GM23338 (cell line): ENCODE data around the gene COTL1. TPM values are rescaled to one million over a fixed set of nuclear protein-coding genes. Genes with fewer than 3 reads are reported as not detected.

ENCODE experiments used
- ATAC-seq: fragments of 200-7000 bp; cut with Tn5 transposase; 3 replicates; pipeline ENCODE4 v1.9.1; 2020
- DNase-seq: peaks from one replicate; pipeline ENCODE4 v3.0.0-alpha.2; 2015; ENCODE audit warnings: low spot score
- H2AFZ ChIP-seq: fragments of 200-600 bp; sonication (generic); 2 replicates; pipeline ENCODE4 v1.8.0; 2016; ENCODE audit warnings: antibody characterized with exemption, mild to moderate bottlenecking, moderate library complexity
- H3F3A ChIP-seq: fragments of 200-600 bp; sonication (generic); replicated peaks from 2 replicates; pipeline ENCODE4 v1.8.0; 2017; ENCODE audit warnings: antibody characterized with exemption, mixed run types, low read depth
- H3K27ac ChIP-seq: fragments of 200-600 bp; sonication (generic); 2 replicates; pipeline ENCODE4 v1.6.1; 2016; ENCODE audit warnings: low read depth
- H3K27me3 ChIP-seq: fragments of 200-600 bp; sonication (generic); 2 replicates; pipeline ENCODE4 v1.8.0; 2016; ENCODE audit warnings: mild to moderate bottlenecking, mixed run types, moderate library complexity; ENCODE audit not compliant: insufficient read depth
- H3K36me3 ChIP-seq: fragments of 200-600 bp; sonication (generic); 2 replicates; pipeline ENCODE4 v1.8.0; 2016; ENCODE audit warnings: mild to moderate bottlenecking; ENCODE audit not compliant: insufficient read depth
- H3K4me1 ChIP-seq: fragments of 200-600 bp; sonication (generic); 2 replicates; pipeline ENCODE4 v1.8.0; 2016; ENCODE audit warnings: mild to moderate bottlenecking, moderate library complexity; ENCODE audit not compliant: insufficient read depth
- H3K4me2 ChIP-seq: fragments of 200-600 bp; sonication (generic); 2 replicates; pipeline ENCODE4 v1.7.1; 2017; ENCODE audit warnings: mixed run types
- H3K4me3 ChIP-seq: fragments of 200-600 bp; sonication (generic); 2 replicates; pipeline ENCODE4 v1.6.1; 2016; ENCODE audit warnings: mixed run types
- H3K79me2 ChIP-seq: fragments of 200-600 bp; sonication (generic); replicated peaks from 2 replicates; pipeline ENCODE4 v1.8.0; 2017; ENCODE audit warnings: mild to moderate bottlenecking; ENCODE audit not compliant: insufficient read depth
- H3K9me2 ChIP-seq: fragments of 200-600 bp; sonication (generic); 2 replicates; pipeline ENCODE4 v1.8.0; 2017; ENCODE audit not compliant: insufficient read depth
- H4K20me1 ChIP-seq: fragments of 200-600 bp; sonication (generic); replicated peaks from 2 replicates; pipeline ENCODE4 v1.8.0; 2017; ENCODE audit warnings: mild to moderate bottlenecking; ENCODE audit not compliant: insufficient read depth
- H3K27ac Mint-ChIP-seq: 2 replicates; pipeline ENCODE4 v1.8.0; 2020; ENCODE audit warnings: inconsistent platforms, mild to moderate bottlenecking, moderate library complexity, mixed read lengths
- H3K27me3 Mint-ChIP-seq: 3 replicates; pipeline ENCODE4 v1.8.0; 2022; ENCODE audit warnings: low read depth, mild to moderate bottlenecking, moderate library complexity, mixed read lengths, inconsistent platforms; ENCODE audit not compliant: insufficient read depth, poor library complexity
- H3K36me3 Mint-ChIP-seq: 3 replicates; pipeline ENCODE4 v1.8.0; 2021; ENCODE audit warnings: low read depth, mild to moderate bottlenecking, inconsistent platforms, moderate library complexity, mixed read lengths
- H3K4me1 Mint-ChIP-seq: 3 replicates; pipeline ENCODE4 v1.8.0; 2020; ENCODE audit warnings: mild to moderate bottlenecking, inconsistent platforms, mixed read lengths
- H3K4me3 Mint-ChIP-seq: 3 replicates; pipeline ENCODE4 v1.8.0; 2021; ENCODE audit warnings: moderate library complexity, mild to moderate bottlenecking, inconsistent platforms, mixed read lengths
- H3K9me3 Mint-ChIP-seq: 3 replicates; pipeline ENCODE4 v1.8.0; 2020; ENCODE audit warnings: moderate library complexity, mild to moderate bottlenecking, inconsistent platforms, mixed read lengths
- CREB1 ChIP-seq: fragments of 250-450 bp; sonication (Bioruptor Pico); IDR thresholded peaks from 2 replicates; pipeline ENCODE4 v1.5.0; 2020; ENCODE audit warnings: low read depth, mild to moderate bottlenecking, moderate library complexity
- ETS1 ChIP-seq: IDR thresholded peaks from 2 replicates; pipeline ENCODE4 v1.6.1; 2016; ENCODE audit warnings: antibody characterized with exemption
- EZH2 ChIP-seq: fragments of 200-600 bp; sonication (generic); IDR thresholded peaks from one replicate; pipeline ENCODE4 v1.8.0; 2017; ENCODE audit warnings: antibody characterized with exemption, mild to moderate bottlenecking, low read depth; ENCODE audit not compliant: unreplicated experiment
- EZH2phosphoT487 ChIP-seq: fragments of 200-600 bp; sonication (generic); IDR thresholded peaks from one replicate; pipeline ENCODE4 v1.8.1; 2018; ENCODE audit warnings: antibody characterized with exemption; ENCODE audit not compliant: unreplicated experiment
- NANOG ChIP-seq: IDR thresholded peaks from 2 replicates; pipeline ENCODE4 v1.6.1; 2016; ENCODE audit warnings: antibody characterized with exemption, borderline replicate concordance
- POLR2AphosphoS5 ChIP-seq: IDR thresholded peaks from 2 replicates; pipeline ENCODE4 v1.6.1; 2016; ENCODE audit warnings: antibody characterized with exemption, low read depth
- REST ChIP-seq: IDR thresholded peaks from one replicate; pipeline ENCODE4 v1.6.1; 2018; ENCODE audit warnings: antibody characterized with exemption; ENCODE audit not compliant: unreplicated experiment
- STAT1 ChIP-seq: IDR thresholded peaks from one replicate; pipeline ENCODE4 v1.6.1; 2016; ENCODE audit warnings: antibody characterized with exemption; ENCODE audit not compliant: unreplicated experiment
- ZNF114 ChIP-seq: fragments of 250-450 bp; sonication (Bioruptor Pico); IDR thresholded peaks from 2 replicates; pipeline ENCODE4 v1.5.0; 2020; ENCODE audit warnings: mild to moderate bottlenecking, moderate library complexity
- ZNF331 ChIP-seq: fragments of 250-450 bp; sonication (Bioruptor Pico); IDR thresholded peaks from 2 replicates; pipeline ENCODE4 v1.5.0; 2020; ENCODE audit warnings: low read depth, mild to moderate bottlenecking, moderate library complexity
- ZNF462 ChIP-seq: fragments of 250-450 bp; sonication (Bioruptor Pico); IDR thresholded peaks from 2 replicates; pipeline ENCODE4 v1.5.0; 2020; ENCODE audit warnings: mild to moderate bottlenecking, moderate library complexity
- polyA plus RNA-seq: library from polyadenylated mRNA; unstranded; fragments of >200 nt; fragmentation: Nextera tagmentation; extraction: Ambion mirVana; gene quantifications from 2 replicates; pipeline ENCODE4 v1.2.1, GENCODE V29; 2016
- total RNA-seq: library from RNA; depleted of rRNA; stranded (reverse); fragments of >200 nt; shearing (Covaris generic); gene quantifications from 2 replicates; pipeline ENCODE4 v1.2.3, GENCODE V29; 2014

COTL1 gene
- total and polyA plus RNA-seq, 2 experiments from 2014 or later, result 117 to 166 TPM

- no peak overlapping the region for H3K4me2 ChIP-seq
- DNase-seq (no peak), ATAC-seq (no peak)
- no peak overlapping the region for H3K27ac ChIP-seq
- no peaks in the 10 kb centered on the region for H4K20me1 ChIP-seq
- Mint-ChIP-seq H3K9me3 (no peaks in the 10 kb centered on the region), H3K4me3 (no peak overlapping the region), H3K27me3 (no peaks in the 10 kb centered on the region), H3K4me1 (peaks cover 13% of the 10 kb centered on the region), H3K27ac (no peak overlapping the region), H3K36me3 (peaks cover 3% of the 10 kb centered on the region; the same call in 1 of the 3 replicates)
- no peaks in the 10 kb centered on the region for H3K9me2 ChIP-seq
- TF ChIP-seq ZNF462 (CRISPR knock-in tag), result no peak
- no peak for TF ChIP-seq ZNF331 (CRISPR knock-in tag)
- no peak overlapping the region for H3K4me3 ChIP-seq
- peaks cover 6% of the 10 kb centered on the region for H3K27me3 ChIP-seq
- no peaks in the 10 kb centered on the region for H3K4me1 ChIP-seq
- no peaks in the 10 kb centered on the region for H3K79me2 ChIP-seq
- peaks cover 6% of the 10 kb centered on the region for H3F3A ChIP-seq
- H2AFZ ChIP-seq, result no peak overlapping the region
- H3K36me3 ChIP-seq, result no peaks in the 10 kb centered on the region
These were observed 25.8 kb upstream of the COTL1 start for GRCh38 chr16:84643674-84644073.

- no peaks in the 10 kb centered on the region for H3K79me2 ChIP-seq
- H3K27ac ChIP-seq, result no peak overlapping the region
- no peaks in the 10 kb centered on the region for H3K9me2 ChIP-seq
- H3K4me3 ChIP-seq, result no peak overlapping the region
- no peaks in the 10 kb centered on the region for H3K36me3 ChIP-seq
- ATAC-seq (no peak), DNase-seq (no peak)
- Mint-ChIP-seq H3K27ac (no peak overlapping the region), H3K4me1 (peaks cover 13% of the 10 kb centered on the region), H3K4me3 (no peak overlapping the region), H3K36me3 (peaks cover 3% of the 10 kb centered on the region; the same call in 1 of the 3 replicates), H3K9me3 (no peaks in the 10 kb centered on the region), H3K27me3 (no peaks in the 10 kb centered on the region)
- H3F3A ChIP-seq, result peaks cover 6% of the 10 kb centered on the region
- H3K27me3 ChIP-seq, result peaks cover 6% of the 10 kb centered on the region
- no peak overlapping the region for H3K4me2 ChIP-seq
- H2AFZ ChIP-seq, result 0 out of 2 replicates have a peak overlapping the region, but pooled peaks have one; percentile 18
- H3K4me1 ChIP-seq, result no peaks in the 10 kb centered on the region
- no peaks in the 10 kb centered on the region for H4K20me1 ChIP-seq
- TF ChIP-seq EZH2, result no peak
- no peak for TF ChIP-seq NANOG
- no peak for TF ChIP-seq REST
- TF ChIP-seq EZH2phosphoT487, result no peak
- no peak for TF ChIP-seq CREB1 (CRISPR knock-in tag)
- no peak for TF ChIP-seq ZNF114
- no peak for TF ChIP-seq STAT1
- no peak for TF ChIP-seq ZNF331 (CRISPR knock-in tag)
- TF ChIP-seq POLR2AphosphoS5, result no peak
- TF ChIP-seq ETS1, result no peak
These were observed 25.3 kb upstream of the COTL1 start for GRCh38 chr16:84643180-84643583.
